Stimulated activated CD8-positive, alpha-beta memory T cell treated with anti-CD3 and anti-CD28 coated beads, Interleukin-12 subunit alpha, Interleukin-12 subunit beta, amount 100 ng/mL, for 4 hours (primary cell): ENCODE measurements around the gene RFX5.
"Not testable (repeated sequence)": the region's sequence is repeated elsewhere in the genome, so short reads cannot be mapped to it uniquely, and the experiment has no call there.

Experiments used
- DNase-seq: peaks from one replicate; pipeline ENCODE4 v3.0.0-alpha.2; 2020; ENCODE audit warnings: low read depth

Gene RFX5

DNA sequence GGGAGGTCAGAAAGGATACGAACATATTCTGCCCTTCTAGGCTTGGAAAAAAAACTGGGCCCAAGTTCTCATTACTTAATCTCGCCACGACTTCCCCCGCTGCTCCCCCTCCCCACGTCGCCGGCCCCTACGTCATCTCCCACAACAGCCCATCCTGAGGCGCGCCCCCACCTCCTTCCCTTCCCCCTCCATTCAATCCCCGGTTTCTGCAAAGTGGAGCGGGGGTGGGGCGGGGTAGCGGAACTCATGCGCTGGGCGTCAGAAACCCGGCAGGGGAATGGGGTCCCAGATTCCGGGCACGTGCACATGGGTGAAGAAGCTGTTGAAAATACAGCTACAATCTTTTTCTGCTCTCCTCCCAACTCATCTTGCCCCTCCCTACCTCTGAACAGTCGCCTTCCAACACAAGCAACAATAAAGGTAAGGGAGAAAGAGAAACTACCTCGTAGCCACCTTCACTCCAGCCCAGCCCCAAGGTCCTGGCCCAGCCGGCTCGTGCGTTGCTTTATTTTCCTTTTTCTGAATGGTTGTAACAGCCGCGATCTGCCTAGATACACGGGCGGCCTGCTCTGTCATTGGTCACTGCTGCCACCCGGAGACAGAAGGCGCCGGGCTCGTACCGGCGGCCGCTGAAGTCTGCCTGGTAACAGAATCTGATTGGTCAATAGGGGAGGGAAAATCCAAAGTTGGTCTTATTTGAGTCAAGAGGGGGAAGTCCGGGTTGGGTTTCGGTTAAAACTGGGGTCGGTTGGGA lies at the start of gene RFX5:
RFX5 (minus strand) TSS at position 484 of the 754 bp plus-strand sequence. CDS start 932 bp downstream, outside the sequence.
- peak; percentile 82 for DNase-seq

DNA sequence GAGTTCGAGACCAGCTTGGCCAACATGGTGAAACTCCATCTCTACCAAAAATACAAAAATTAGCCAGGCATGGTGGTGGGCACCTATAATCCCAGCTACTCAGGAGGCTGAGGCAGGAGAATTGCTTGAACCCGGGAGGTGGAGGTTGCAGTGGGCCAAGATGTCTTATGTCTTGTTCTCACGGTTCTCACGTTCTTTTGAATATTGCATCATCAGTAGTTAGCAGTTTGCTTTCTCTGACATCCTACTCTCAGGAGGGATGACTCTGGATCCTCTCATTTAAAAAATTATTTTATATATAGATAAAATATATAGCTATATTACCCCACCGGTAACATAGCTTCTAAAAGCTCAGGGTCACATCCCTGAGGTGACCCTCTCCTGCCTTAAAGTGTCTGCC lies 49.2 kb upstream of the RFX5 start:
- DNase-seq: not testable (repeated sequence)

DNA sequence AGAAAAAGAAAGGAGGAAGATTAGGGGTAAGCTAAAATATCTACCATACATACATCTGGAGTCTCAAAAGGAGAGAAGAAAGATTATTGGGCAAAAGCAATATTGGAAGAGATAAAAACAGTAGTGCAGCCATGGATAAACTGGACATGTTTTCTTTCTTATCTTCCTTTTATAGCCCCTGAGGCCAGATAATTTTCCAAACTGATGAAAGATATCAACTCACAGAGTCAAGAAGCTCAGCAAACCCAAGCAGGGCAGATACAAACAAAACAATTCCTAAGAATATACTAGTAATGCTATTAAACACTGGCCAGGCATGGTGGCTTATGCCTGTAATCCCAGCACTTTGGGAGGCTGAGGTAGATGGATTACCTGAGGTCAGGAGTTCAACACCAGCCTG lies 46.5 kb upstream of the RFX5 start:
- no peak for DNase-seq

DNA sequence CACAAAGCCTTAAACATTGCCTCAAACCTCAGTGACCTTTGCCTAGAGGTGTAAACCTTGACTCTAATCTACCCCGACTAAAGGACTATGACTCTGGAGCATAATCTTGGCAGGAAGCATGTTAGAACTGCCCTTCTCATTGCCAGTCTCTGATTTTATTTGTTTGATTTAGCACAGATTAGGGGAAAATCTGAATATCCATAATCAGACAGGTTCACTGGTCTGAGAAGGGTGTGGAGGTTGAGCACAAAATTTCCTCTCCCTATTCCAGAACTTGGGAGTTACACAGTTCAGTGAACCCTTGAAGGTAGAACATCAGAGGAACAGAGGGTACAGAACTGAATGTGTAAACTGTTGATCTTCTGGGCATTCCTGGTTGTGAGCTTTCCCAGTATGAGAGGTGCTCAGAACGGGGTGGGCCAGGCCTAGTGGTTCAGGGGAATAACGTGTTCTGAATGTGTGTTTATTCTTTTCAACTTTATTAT lies 44.1 kb upstream of the RFX5 start:
- DNase-seq: no peak

DNA sequence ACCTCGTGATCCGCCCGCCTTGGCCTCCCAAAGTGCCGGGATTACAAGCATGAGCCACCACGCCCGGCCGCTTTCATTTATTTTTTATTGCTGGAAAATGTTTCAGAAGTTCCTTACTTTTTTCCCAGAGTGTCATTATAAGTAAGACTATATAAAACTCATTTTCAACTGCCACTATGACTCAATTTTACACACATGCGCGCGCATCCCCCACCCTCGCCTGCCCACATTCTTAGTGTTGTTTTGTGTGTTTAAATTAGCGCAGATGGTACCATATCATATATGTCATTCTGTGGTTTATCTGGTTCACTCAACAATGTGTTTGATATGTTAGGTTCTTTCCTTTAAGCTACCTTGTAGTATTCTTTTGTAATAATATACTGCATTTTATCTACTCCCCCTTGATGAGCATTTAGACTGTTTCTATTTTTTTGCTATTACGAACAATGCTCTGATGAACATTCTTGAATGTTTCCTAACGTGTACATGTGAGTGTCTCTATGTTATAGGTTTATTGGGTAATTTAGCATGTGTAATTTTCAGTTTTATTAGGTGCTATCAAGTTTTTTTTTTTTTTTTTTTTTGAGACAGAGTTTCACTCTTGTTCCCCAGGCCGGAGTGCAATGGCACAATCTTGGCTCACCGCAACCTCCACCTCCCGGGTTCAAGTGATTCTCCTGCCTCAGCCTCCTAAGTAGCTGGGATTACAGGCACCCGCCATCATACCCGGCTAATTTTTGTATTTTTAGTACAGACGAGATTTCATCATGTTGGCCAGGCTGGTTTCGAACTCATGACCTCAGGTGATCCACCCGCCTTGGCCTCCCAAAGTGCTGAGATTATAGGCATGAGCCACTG lies 43.4 kb upstream of the RFX5 start:
- DNase-seq: not testable (repeated sequence)

DNA sequence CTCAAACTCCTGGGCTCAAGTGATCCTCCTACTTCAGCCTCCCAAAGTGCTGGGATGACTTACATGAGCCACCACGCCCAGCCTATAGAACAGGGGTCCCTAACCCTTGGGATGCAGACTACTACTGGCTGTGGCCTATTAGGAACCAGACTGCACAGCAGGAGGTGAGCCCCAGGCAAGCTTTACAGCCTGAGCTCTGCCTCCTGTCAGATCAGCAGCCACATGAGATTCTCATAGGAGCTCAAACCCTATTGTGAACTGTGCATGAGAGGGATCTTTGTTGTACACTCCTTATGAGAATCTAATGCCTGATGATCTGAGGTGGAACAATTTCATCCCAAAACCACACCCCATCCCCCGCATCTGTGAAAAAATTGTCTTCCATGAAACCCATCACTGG lies 39.0 kb upstream of the RFX5 start:
- DNase-seq: no peak

DNA sequence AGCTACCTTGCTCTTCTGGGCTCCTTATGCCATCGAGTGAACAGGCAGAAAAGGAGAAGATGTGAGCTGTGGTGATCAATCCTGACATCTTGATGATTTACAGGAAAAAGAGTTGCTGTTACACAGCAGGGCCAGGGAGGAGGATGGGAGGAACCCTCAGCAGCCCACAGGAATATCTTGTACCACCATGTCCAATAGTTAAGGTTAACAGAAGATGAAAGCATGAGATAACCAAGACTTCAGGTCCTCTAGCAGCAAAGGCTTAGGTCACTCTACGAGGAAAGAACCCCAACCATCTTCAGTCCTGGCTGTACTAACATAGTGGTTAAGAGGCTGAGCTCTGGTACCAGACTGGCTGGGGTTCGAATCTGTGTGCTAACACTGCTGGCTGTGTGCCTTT lies 37.5 kb upstream of the RFX5 start:
- no peak for DNase-seq

DNA sequence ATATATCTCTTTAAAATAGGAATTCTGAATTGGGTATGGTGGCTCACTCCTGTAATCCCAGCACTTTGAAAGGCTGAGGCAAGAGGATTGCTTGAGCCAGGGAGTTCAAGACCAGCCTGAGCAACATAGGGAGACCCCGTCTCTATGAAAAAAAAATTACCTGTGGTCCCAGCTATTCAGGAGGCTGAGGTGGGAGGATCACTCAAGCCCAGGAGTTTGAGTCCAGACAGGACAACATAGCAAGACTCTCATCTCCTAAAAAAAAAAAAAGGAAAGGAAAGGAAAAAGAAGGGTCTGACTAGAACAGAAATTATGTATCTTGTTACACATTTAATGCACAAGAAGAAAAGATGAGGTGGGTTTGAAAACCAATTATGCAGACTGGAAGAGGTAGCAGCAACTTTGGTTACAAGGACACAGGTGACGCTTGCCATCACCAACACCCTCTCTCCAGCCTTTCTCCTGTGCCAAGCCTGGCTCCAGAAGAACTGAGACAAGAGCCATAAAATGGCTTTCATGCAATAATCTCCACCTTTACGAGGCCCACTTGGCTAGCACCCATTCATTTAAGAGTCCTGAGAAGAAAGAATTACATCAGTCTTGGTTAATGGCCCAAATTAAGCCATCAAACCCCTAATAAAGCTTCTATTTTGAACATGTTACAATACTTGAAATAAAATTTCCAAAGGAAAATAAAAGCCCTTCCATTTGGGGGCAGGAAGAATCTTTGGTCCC lies 30.3 kb upstream of the RFX5 start:
- DNase-seq: no peak

DNA sequence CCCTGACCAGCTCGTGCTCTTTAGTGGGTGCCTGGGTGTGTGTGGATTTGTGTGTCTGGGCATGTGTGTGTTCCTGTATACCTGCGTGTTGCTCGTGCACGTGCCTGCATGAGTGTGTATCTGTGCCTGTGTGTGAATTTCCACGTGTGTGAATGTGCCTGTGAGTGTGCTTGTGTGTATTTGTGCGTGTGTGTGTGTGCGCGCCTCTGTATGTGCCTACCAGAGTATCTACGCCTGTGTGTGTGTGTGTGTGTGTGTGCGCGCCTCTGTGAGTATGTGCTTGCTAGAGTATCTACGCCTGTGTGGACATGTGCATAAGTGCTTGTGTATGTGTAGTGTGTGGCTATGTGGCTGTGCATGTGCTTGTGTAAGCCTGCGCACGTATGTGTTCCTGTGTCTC lies 26.1 kb upstream of the RFX5 start:
- DNase-seq: no peak

GRCh38 chr1:151372058-151372934 lies 25.2 kb upstream of the RFX5 start, which contains the start of gene SELENBP1:
Gene SELENBP1 (minus strand): TSS chr1:151372705. CDS start chr1:151372641, 64 bp downstream.
- DNase-seq: no peak

DNA sequence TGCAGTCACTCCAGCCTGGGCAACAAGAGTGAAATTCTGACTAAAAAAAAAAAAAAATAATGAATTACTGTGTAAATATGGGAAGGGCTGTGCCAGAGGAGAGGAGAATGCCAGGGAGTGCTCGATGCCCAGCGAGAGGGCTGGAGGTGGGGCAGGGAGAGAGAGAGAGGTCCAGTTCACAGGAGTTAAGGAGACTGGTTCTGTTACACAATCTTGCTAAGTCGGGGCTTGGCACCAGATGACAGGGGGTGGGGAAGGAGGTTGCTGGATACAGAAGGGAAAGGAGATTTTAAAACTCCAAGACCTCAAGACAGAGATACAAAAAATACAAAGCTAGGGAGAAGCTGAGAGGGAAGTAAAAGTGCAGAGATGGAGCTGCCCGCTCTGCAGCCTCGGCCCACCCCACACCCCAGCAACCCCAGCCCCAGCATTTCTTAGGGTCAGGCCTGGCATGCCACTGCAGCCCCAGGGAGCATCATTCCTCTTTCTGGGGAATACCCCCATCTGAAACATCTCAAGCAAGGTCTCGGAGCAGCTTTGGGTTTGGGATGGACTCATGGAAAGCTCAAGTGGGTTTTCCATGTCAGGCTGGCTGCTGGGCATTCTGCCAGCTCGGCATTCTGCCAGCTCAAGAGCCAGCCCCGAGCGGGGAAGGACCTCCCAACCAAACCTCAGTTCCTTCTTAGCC lies 24.5 kb upstream of the RFX5 start:
- no peak for DNase-seq

DNA sequence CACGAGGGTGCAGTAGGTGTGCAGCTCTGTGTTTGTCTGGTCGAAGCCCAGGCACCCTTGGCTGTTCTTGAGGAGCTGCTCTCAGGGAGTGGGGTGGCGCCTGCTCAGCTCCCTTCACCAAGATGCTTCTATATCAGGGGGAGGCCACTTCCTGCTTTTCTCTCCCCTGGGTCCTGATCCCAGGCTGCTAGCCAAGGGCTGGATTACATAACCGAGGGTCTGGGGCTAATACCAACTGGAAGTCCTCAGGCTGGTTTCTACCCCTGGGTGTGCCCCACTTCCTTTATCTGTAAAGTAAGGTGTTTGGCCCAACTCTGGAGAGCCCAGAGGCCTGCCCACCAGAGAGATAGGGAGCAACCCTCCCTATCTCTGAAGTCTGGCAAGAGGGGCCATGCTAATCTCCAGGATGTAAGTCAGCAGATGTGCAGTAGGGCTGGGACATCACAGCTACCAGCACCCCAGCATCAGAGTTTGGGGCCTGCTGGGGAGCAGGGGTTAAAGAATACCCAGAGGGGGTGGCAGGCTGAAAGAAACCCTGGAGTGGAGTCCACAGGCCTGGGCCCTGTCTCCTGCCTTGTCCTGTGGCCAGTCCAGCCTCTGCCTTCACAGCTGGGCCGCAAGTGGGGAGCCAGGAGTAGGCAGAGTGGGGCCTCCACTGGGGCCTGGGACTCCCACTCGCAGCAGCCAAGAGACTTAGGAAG lies 23.3 kb upstream of the RFX5 start:
- DNase-seq: no peak

DNA sequence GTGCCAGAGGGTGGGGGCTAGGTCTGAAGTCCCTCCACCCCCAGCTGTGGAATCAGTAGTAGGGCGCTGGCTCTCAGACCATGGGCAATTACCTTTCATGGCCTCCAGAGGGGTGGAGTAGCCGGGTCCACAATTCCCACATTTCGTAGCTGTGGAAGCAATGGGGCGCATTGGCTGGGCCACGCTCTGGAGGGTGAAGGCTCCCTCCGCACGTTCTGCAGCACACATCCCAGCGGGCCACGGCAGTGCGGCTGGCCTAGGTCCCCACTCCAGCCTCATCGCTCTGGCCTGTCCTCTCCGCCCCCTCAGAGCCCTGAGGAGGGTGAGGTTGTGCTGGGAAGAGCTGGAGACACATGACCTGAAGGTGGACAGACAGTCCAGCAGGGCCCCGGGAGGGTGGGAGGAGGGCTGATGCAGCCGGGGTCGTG lies 22.6 kb upstream of the RFX5 start:
- DNase-seq: no peak

DNA sequence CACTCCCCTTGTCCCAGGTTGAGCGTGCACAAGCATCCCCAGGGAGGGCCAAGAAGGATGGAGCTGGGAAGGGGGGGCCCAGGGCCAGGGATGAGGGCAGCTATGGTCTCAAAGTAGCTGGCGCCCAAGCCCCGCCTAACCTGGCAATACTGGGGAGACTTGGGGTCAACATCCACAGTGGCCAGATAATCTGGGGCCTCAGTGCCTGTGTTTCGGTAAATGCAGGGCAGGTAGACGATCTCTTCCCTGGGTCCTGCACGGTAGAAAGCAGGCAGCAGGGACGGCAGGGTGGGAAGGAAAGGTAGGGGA lies 22.2 kb upstream of the RFX5 start:
- DNase-seq: no peak

GRCh38 chr1:151368393-151369301 lies 21.6 kb upstream of the RFX5 start:
- no peak for DNase-seq

DNA sequence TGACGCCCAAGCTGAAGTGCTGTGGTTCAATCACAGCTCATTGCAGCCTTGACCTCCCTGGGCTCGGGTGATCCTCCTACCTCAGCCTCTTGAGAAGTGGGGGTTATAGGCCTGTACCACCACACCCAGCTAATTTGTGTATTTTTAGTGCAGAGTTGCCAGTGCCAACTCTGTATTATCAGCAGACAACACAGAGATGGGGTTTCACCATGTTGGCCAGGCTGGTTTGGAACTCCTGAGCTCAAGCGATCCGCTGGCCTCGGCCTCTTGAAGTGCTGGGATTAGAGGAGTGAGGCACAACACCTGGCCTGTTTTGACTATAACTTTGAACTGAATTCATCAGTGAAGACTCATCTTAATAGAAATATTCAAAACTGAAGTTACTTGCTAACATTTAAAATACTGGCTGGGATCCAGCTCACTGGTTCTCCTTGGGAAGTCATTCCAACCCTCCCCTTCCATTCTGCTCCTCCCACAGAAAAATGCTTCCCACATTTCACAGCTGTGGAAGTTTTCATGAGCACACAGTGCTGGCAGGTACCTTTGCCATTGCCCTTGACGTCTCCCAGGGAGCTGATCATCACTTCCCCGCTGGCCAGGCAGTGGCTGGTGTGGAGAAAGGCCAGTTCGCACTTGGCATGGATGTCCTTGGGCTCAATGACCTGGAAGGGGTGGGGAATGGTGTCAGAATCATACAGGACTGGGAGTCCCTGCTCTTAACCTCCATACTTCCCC lies 20.8 kb upstream of the RFX5 start:
- no peak for DNase-seq

DNA sequence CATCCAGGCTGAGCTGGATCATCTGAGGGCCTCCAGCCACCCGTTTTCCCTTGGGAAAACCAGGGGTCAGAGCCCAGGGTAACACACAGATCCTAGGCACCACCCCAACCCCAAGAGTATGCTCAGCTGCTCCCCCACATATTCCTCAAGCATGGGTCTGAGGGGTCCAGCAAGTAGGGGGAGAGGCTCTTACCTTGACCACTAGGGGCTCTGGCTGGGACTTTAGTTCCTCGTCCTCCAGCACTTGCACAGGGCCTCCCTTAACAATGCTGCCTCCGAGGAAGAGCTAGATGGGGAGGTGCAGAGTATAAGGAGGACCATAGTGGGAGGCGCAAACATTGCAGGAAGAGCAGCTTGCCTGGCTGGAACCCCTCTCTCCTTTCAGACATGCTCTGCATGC lies 17.9 kb upstream of the RFX5 start:
- DNase-seq: no peak
